Endothelial cell of umbilical vein (primary cell): ENCODE measurements around the gene ITPR1. TPM values are rescaled to one million over a fixed set of nuclear protein-coding genes. Genes with fewer than 3 reads are reported as not detected.

Experiments used
- BruUV-seq: library from RNA; stranded (reverse); fragments of 400-500 nt; replicated peaks from 2 replicates; lab custom pipeline; 2021; lab: Mats Ljungman, UMichigan
- CTCF ChIA-PET: fragments of 300-600, 350-600 bp; sonication (Branson Sonifier 250); formaldehyde crosslinking; loops from one replicate; lab custom pipeline; 2021; ENCODE audit warnings: antibody characterized with exemption, inconsistent platforms; lab: Charles Lee
- POLR2A ChIA-PET: fragments of 300-600, 350-600 bp; sonication (Branson Sonifier 250); formaldehyde crosslinking; loops from one replicate; lab custom pipeline; 2021; ENCODE audit warnings: antibody characterized with exemption, inconsistent platforms; lab: Charles Lee
- DNase-seq: peaks from one replicate; pipeline ENCODE4 v3.0.0-alpha.2; 2011; ENCODE audit warnings: low read depth, low spot score
- FAIRE-seq: peaks from 2 replicates; lab custom pipeline; 2011; peaks lifted over from hg19 to GRCh38; lab: Jason Lieb, UNC
- H2AFZ ChIP-seq: 2 replicates; pipeline ENCODE4 v1.6.0; 2012; ENCODE audit warnings: low read depth, low read length, control low read depth, inconsistent platforms
- H3K27ac ChIP-seq: 2 replicates; pipeline ENCODE4 v1.5.1; 2011; ENCODE audit warnings: low read depth, mild to moderate bottlenecking, control low read depth, low read length, moderate library complexity; ENCODE audit not compliant: insufficient read depth
- H3K27me3 ChIP-seq, 2 experiments: 2 replicates each; pipeline versions ENCODE4 v1.6.0 to v1.6.1; 2011; ENCODE audit warnings: low read length in 2 of 2, mixed read lengths in 1 of 2; ENCODE audit not compliant: control insufficient read depth in 2 of 2, insufficient read depth in 2 of 2
- H3K36me3 ChIP-seq, 2 experiments: 2 replicates in 1 of 2; 3 replicates in 1 of 2; pipeline ENCODE4 v1.5.1; 2011; ENCODE audit warnings: low read length in 2 of 2, mild to moderate bottlenecking in 1 of 2, moderate library complexity in 1 of 2; ENCODE audit not compliant: control insufficient read depth in 2 of 2, insufficient read depth in 2 of 2; ENCODE audit errors: extremely low read depth in 1 of 2
- H3K4me1 ChIP-seq: 3 replicates; pipeline ENCODE4 v1.5.1; 2011; ENCODE audit warnings: mild to moderate bottlenecking, low read length; ENCODE audit not compliant: control insufficient read depth, insufficient read depth; ENCODE audit errors: extremely low read depth
- H3K4me2 ChIP-seq: 2 replicates; pipeline ENCODE4 v1.6.1; 2011; ENCODE audit warnings: low read length, control low read depth, mixed read lengths; ENCODE audit not compliant: insufficient read depth
- H3K4me3 ChIP-seq, 3 experiments: fragments of 200-600 bp in 1 of 3; sonication (generic), shearing (Covaris generic) in 1 of 3; replicated peaks in 1 of 3; 2 replicates each; pipeline ENCODE4 v1.5.1; 2011 to 2016; ENCODE audit warnings: control low read depth in 3 of 3, low read length in 3 of 3, mild to moderate bottlenecking in 2 of 3, inconsistent platforms in 1 of 3, low read depth in 1 of 3, moderate library complexity in 1 of 3; ENCODE audit not compliant: insufficient read depth in 1 of 3
- H3K79me2 ChIP-seq: 2 replicates; pipeline ENCODE4 v1.6.0; 2012; ENCODE audit warnings: low read length, inconsistent platforms; ENCODE audit not compliant: control insufficient read depth, insufficient read depth
- H3K9ac ChIP-seq: replicated peaks from 2 replicates; pipeline ENCODE3; 2011; ENCODE audit warnings: low read length, control low read depth; ENCODE audit not compliant: insufficient read depth; ENCODE audit errors: extremely low read depth
- H3K9me1 ChIP-seq: replicated peaks from 3 replicates; pipeline ENCODE4 v1.6.0; 2011; ENCODE audit warnings: mild to moderate bottlenecking, low read length; ENCODE audit not compliant: control insufficient read depth, insufficient read depth; ENCODE audit errors: extremely low read depth
- H3K9me3 ChIP-seq: replicated peaks from 2 replicates; pipeline ENCODE4 v1.5.1; 2012; ENCODE audit warnings: low read length, inconsistent platforms; ENCODE audit not compliant: control insufficient read depth, insufficient read depth
- H4K20me1 ChIP-seq: replicated peaks from 2 replicates; pipeline ENCODE3; 2011; ENCODE audit warnings: mild to moderate bottlenecking, low read length; ENCODE audit not compliant: control insufficient read depth, insufficient read depth; ENCODE audit errors: extremely low read depth
- CTCF ChIP-seq, 2 donors: IDR thresholded peaks; 1 replicate in 1 of 2; 2 replicates in 1 of 2; pipeline ENCODE4 v1.5.1; 2011; ENCODE audit warnings: low read length in 2 of 2, mild to moderate bottlenecking in 2 of 2, moderate library complexity in 2 of 2, control low read depth in 1 of 2, inconsistent platforms in 1 of 2, low read depth in 1 of 2; ENCODE audit not compliant: insufficient read depth in 1 of 2; ENCODE audit errors: extremely low read depth in 1 of 2
- EZH2 ChIP-seq: IDR thresholded peaks from 2 replicates; pipeline ENCODE4 v1.6.1; 2012; ENCODE audit warnings: borderline replicate concordance, low read depth, mild to moderate bottlenecking, moderate library complexity, low read length, inconsistent platforms; ENCODE audit not compliant: severe bottlenecking
- FOS ChIP-seq: IDR thresholded peaks from 2 replicates; pipeline ENCODE4 v1.6.1; 2011; ENCODE audit warnings: mild to moderate bottlenecking, low read length, moderate library complexity, borderline replicate concordance; ENCODE audit not compliant: insufficient read depth
- GATA2 ChIP-seq: IDR thresholded peaks from 2 replicates; pipeline ENCODE4 v1.7.0; 2011; ENCODE audit warnings: low read depth, mild to moderate bottlenecking, moderate library complexity, mixed read lengths, low read length; ENCODE audit not compliant: insufficient read length, insufficient read depth
- JUN ChIP-seq: IDR thresholded peaks from 2 replicates; pipeline ENCODE4 v1.6.1; 2011; ENCODE audit warnings: borderline replicate concordance, low read depth; ENCODE audit not compliant: insufficient read length, insufficient read depth
- MAX ChIP-seq: IDR thresholded peaks from 2 replicates; pipeline ENCODE4 v1.6.1; 2011; ENCODE audit not compliant: insufficient read depth, insufficient read length
- MYC ChIP-seq: IDR thresholded peaks from one replicate; pipeline ENCODE4 v1.6.1; 2011; ENCODE audit warnings: mild to moderate bottlenecking, low read depth, low read length
- POLR2A ChIP-seq: IDR thresholded peaks from 2 replicates; pipeline ENCODE4 v1.6.1; 2012; ENCODE audit warnings: low read depth, mild to moderate bottlenecking, control low read depth, low read length
- POLR2AphosphoS5 ChIP-seq: IDR thresholded peaks from 2 replicates; pipeline ENCODE4 v1.6.1; 2012; ENCODE audit warnings: low read depth, mild to moderate bottlenecking, control low read depth, low read length, moderate library complexity; ENCODE audit not compliant: insufficient read depth
- dilution Hi-C: fragments of 300-500 bp; cut with MboI; formaldehyde crosslinking; loops from one replicate; pipeline ENCODE4 v1.15.0; 2019; ENCODE audit warnings: low sequenced_read_pairs; ENCODE audit not compliant: extremely low pct_ligation_motif_present
- intact Hi-C: fragments of 100-400 bp; cut with micrococcal nuclease; formaldehyde crosslinking; loops from one replicate; pipeline ENCODE4 v1.10.0; 2022
- polyA plus RNA-seq, 4 experiments: library from polyadenylated mRNA; depleted of rRNA in 3 of 4; stranded (reverse) in 3 of 4; unstranded in 1 of 4; fragments of >200 nt; gene quantifications; 2 replicates each; pipeline versions ENCODE4 v1.2.1 to v1.2.3, GENCODE V29; 2011 to 2012; ENCODE audit warnings: missing spikeins in 1 of 4
- total RNA-seq: library from RNA; stranded (reverse); gene quantifications from 2 replicates; pipeline ENCODE4 v1.2.3, GENCODE V29; 2021

The ITPR1 gene
- total and polyA plus RNA-seq, 2 donors (not counting 3 experiments of a cell fraction or from before 2014, with no cell fraction given) = 5.1 to 16.1 TPM

DNA sequence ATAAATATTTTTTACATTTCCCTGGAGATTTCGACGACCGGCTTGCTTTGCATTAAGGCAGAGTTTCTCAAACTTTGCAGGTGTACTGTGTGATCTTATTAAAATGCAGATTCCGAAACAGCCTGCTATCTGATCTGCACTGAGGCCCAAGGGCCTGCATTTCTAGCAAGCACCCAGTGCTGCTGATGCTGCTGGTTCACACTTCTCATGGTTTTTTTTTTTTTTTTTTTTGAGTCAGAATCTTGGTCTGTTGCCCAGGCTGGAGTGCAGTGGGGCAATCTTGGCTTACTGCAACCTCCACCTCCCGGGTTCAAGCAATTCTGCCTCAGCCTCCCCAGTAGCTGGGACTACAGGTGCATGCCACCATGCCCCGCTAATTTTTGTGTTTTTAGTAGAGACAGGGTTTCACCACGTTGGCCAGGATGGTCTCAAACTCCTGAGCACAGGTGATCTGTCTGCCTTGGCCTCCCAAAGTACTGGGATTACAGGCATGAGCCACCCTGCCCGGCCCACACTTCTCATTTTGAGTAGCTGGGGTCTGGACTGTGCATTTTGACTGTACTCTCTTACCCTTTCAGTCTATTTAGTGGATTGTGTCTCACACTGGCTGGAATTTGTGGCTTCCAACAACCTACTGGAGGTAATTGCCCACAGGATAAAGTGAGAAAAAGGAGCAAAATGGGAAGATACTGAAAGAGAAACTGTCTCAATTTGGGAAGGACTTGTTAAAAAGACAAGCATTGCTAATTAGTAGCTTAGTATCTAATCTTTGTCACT is 94.1 kb downstream of the ITPR1 start:
- no peak overlapping the region for H2AFZ ChIP-seq
- peaks cover 1 to 4% of the 10 kb centered on the region in 2 experiments for H3K27me3 ChIP-seq
- no peaks in the 10 kb centered on the region for H4K20me1 ChIP-seq
- ChIA-PET CTCF (interaction anchor here (0.7 to 1.2 kb wide), 5 partner anchors 9 to 236 kb away, joined by 3 to 6 read pairs (median 4); no protein-coding TSS in a partner anchor), POLR2A (no interaction called here)
- H3K4me1 ChIP-seq = no peaks in the 10 kb centered on the region
- no peaks in the 10 kb centered on the region for H3K9me3 ChIP-seq
- intact Hi-C loops (no loop called here), dilution Hi-C loops (no loop called here)
- H3K4me3 ChIP-seq = no peak overlapping the region
- DNase-seq (no peak), FAIRE-seq (no peak)
- H3K4me2 ChIP-seq = no peak overlapping the region
- no TSS peak for BruUV-seq
- no peak overlapping the region for H3K9ac ChIP-seq
- no peaks in the 10 kb centered on the region for H3K36me3 ChIP-seq
- TF ChIP-seq EZH2 (no peak), FOS (no peak), MYC (no peak), JUN (no peak), CTCF (IDR thresholded peaks at IDR 0.05; ENCODE audit: extremely low read depth in 1 of 2, insufficient read depth in 1 of 2, low read depth in 1 of 2, low read length in 2 of 2) (no peak), MAX (no peak), GATA2 (no peak), POLR2AphosphoS5 (no peak), POLR2A (no peak)
- H3K9me1 ChIP-seq = no peaks in the 10 kb centered on the region
- no peak overlapping the region for H3K27ac ChIP-seq
- no peaks in the 10 kb centered on the region for H3K79me2 ChIP-seq
